Hepatocyte (in vitro differentiated cells): ENCODE results near the gene SEMG2. TPM values are rescaled to one million over a fixed set of nuclear protein-coding genes. Genes with fewer than 3 reads are reported as not detected.
A peak's percentile ranks its signal among the peaks of the same experiment; 100 is the strongest.

Experiments
- DNase-seq: peaks from one replicate; pipeline ENCODE4 v3.0.0-alpha.2; 2016; ENCODE audit warnings: low spot score
- H2AFZ ChIP-seq: fragments of 200-600 bp; sonication (generic); 2 replicates; pipeline ENCODE4 v1.6.0; 2016; ENCODE audit warnings: antibody characterized with exemption, mild to moderate bottlenecking
- H3K27ac ChIP-seq: fragments of 200-600 bp; sonication (generic); 2 replicates; pipeline ENCODE4 v1.5.1; 2016; ENCODE audit warnings: mild to moderate bottlenecking
- H3K27me3 ChIP-seq: fragments of 200-600 bp; sonication (generic); 2 replicates; pipeline ENCODE4 v1.6.1; 2016
- H3K36me3 ChIP-seq: fragments of 200-600 bp; sonication (generic); replicated peaks from 2 replicates; pipeline ENCODE4 v1.5.1; 2016; ENCODE audit warnings: low read depth; ENCODE audit not compliant: insufficient read depth
- H3K4me1 ChIP-seq: fragments of 200-600 bp; sonication (generic); 2 replicates; pipeline ENCODE4 v1.5.1; 2016; ENCODE audit warnings: mild to moderate bottlenecking, moderate library complexity; ENCODE audit not compliant: insufficient read depth
- H3K4me2 ChIP-seq: fragments of 200-600 bp; sonication (generic); 2 replicates; pipeline ENCODE4 v1.6.0; 2016
- H3K4me3 ChIP-seq: fragments of 200-600 bp; sonication (generic); 2 replicates; pipeline ENCODE4 v1.5.1; 2016; ENCODE audit warnings: mild to moderate bottlenecking
- H3K79me2 ChIP-seq: fragments of 200-600 bp; sonication (generic); 2 replicates; pipeline ENCODE4 v1.6.0; 2017; ENCODE audit warnings: mild to moderate bottlenecking
- H3K9me2 ChIP-seq: fragments of 200-600 bp; sonication (generic); replicated peaks from 2 replicates; pipeline ENCODE4 v1.6.0; 2017; ENCODE audit warnings: mild to moderate bottlenecking; ENCODE audit not compliant: insufficient read depth
- H3K9me3 ChIP-seq: fragments of 200-600 bp; sonication (generic); 2 replicates; pipeline ENCODE4 v1.5.1; 2016; ENCODE audit warnings: low read depth, mild to moderate bottlenecking
- H4K20me1 ChIP-seq: fragments of 200-600 bp; sonication (generic); 2 replicates; pipeline ENCODE4 v1.6.0; 2016; ENCODE audit warnings: mild to moderate bottlenecking; ENCODE audit not compliant: insufficient read depth, poor library complexity, severe bottlenecking
- EZH2 ChIP-seq: fragments of 200-600 bp; sonication (generic); IDR thresholded peaks from 2 replicates; pipeline ENCODE4 v1.6.1; 2016; ENCODE audit warnings: antibody characterized with exemption, mild to moderate bottlenecking, borderline replicate concordance
- EZH2phosphoT487 ChIP-seq: fragments of 200-600 bp; sonication (generic); IDR thresholded peaks from one replicate; pipeline ENCODE4 v1.6.1; 2018; ENCODE audit warnings: antibody characterized with exemption, mild to moderate bottlenecking, low read depth, moderate library complexity; ENCODE audit not compliant: unreplicated experiment, severe bottlenecking
- WGBS: methylation state at CpG from one replicate; pipeline ENCODE4 v1.1.6; 2016; ENCODE audit warnings: low lambda C conversion rate; ENCODE audit errors: missing lambda C conversion rate; 5-methylcytosine and 5-hydroxymethylcytosine counted together
- polyA plus RNA-seq: library from polyadenylated mRNA; unstranded; fragments of >200 nt; fragmentation: Nextera tagmentation; extraction: Ambion mirVana; gene quantifications from 2 replicates; pipeline ENCODE4 v1.2.1, GENCODE V29; 2016
- total RNA-seq: library from RNA; depleted of rRNA; stranded (reverse); fragments of >200 nt; gene quantifications from 2 replicates; pipeline ENCODE4 v1.2.3, GENCODE V29; 2014
- TF ChIP-seq, protein P1 (sequence below): fragments of 200-600 bp; sonication (generic); IDR thresholded peaks from 2 replicates; pipeline ENCODE4 v1.5.1; 2016; ENCODE audit warnings: antibody characterized with exemption, mild to moderate bottlenecking; ENCODE audit not compliant: poor library complexity

Gene SEMG2
- total and polyA plus RNA-seq, 2 experiments from 2014 or later = not detected

DNA sequence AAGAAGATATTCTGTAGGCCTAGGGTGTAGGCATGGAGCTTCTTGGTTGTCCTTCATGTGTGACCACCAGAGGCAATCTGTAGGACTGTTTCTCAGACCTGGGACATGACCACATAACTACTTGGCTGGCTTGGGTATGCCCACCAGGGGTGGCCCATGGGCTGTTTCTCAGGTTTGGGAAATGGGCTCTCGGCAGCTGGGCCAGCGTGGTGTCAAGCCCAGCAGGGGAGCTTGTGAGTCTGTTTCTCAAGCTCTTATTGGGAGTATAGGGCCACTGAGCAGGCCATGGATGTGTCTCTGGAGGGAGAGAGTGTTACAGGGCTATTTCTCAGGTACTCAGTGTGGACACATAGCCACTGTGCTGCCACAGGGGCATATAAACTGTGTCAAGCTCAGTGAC, 2.5 kb upstream of the SEMG2 start:
- Histone ChIP-seq H3K4me3 (no peak overlapping the region), H4K20me1 (no peaks in the 10 kb centered on the region), H3K4me2 (no peak overlapping the region), H3K27ac (no peak overlapping the region), H3K79me2 (no peaks in the 10 kb centered on the region), H3K36me3 (no peaks in the 10 kb centered on the region), H3K27me3 (peaks cover 15% of the 10 kb centered on the region), H3K9me3 (no peaks in the 10 kb centered on the region), H2AFZ (no peak overlapping the region), H3K9me2 (no peaks in the 10 kb centered on the region), H3K4me1 (no peaks in the 10 kb centered on the region)
- WGBS = 85% methylated on average over 2 of the region's 2 CpGs
- no peak for DNase-seq
- TF ChIP-seq EZH2 (no peak), EZH2phosphoT487 (no peak)
- TF ChIP-seq, protein P1, sequence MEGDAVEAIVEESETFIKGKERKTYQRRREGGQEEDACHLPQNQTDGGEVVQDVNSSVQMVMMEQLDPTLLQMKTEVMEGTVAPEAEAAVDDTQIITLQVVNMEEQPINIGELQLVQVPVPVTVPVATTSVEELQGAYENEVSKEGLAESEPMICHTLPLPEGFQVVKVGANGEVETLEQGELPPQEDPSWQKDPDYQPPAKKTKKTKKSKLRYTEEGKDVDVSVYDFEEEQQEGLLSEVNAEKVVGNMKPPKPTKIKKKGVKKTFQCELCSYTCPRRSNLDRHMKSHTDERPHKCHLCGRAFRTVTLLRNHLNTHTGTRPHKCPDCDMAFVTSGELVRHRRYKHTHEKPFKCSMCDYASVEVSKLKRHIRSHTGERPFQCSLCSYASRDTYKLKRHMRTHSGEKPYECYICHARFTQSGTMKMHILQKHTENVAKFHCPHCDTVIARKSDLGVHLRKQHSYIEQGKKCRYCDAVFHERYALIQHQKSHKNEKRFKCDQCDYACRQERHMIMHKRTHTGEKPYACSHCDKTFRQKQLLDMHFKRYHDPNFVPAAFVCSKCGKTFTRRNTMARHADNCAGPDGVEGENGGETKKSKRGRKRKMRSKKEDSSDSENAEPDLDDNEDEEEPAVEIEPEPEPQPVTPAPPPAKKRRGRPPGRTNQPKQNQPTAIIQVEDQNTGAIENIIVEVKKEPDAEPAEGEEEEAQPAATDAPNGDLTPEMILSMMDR = no peak

GRCh38 chr20:45223136-45223535, 2.0 kb downstream of the SEMG2 start:
- H3K27ac ChIP-seq = no peak overlapping the region
- H3K36me3 ChIP-seq = no peaks in the 10 kb centered on the region
- no peak for DNase-seq
- no peak overlapping the region for H3K4me2 ChIP-seq
- no peaks in the 10 kb centered on the region for H4K20me1 ChIP-seq
- no peaks in the 10 kb centered on the region for H3K79me2 ChIP-seq
- no peak overlapping the region for H2AFZ ChIP-seq
- H3K9me3 ChIP-seq = no peaks in the 10 kb centered on the region
- no peaks in the 10 kb centered on the region for H3K4me1 ChIP-seq
- H3K9me2 ChIP-seq = no peaks in the 10 kb centered on the region
- no peak overlapping the region for H3K4me3 ChIP-seq
- TF ChIP-seq, protein P1 = no peak
- TF ChIP-seq EZH2 (no peak), EZH2phosphoT487 (no peak)
- H3K27me3 ChIP-seq = peaks cover 40% of the 10 kb centered on the region

DNA sequence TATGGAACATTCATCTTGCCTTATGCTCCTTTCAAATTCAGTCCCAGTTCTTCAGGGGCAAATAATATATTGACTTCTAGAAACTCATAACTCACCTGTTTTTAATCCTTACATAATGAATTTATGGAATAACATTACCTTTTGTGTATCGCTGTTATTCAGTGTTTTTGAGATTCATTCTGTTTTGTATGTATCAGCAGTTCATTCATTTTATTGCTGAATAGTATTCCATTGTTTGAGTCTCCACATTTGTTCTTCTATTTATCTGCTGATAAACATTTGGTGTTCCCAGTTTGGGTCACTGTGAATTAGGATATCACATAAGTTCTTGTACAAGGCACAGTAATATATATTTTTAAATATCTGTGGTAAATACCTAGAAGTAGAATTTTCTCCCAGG, 5.1 kb downstream of the SEMG2 start:
- Histone ChIP-seq H4K20me1 (no peaks in the 10 kb centered on the region), H3K79me2 (no peaks in the 10 kb centered on the region), H3K9me3 (no peaks in the 10 kb centered on the region), H2AFZ (no peak overlapping the region), H3K4me2 (no peak overlapping the region), H3K27me3 (peaks cover 38% of the 10 kb centered on the region), H3K27ac (no peak overlapping the region), H3K9me2 (no peaks in the 10 kb centered on the region), H3K36me3 (no peaks in the 10 kb centered on the region), H3K4me3 (no peak overlapping the region), H3K4me1 (no peaks in the 10 kb centered on the region)
- TF ChIP-seq, protein P1 = no peak
- no peak for TF ChIP-seq EZH2phosphoT487
- no peak for TF ChIP-seq EZH2
- WGBS = 87% methylated on average over 1 of the region's 1 CpG
- no peak for DNase-seq

GRCh38 chr20:45229264-45230056, 8.3 kb downstream of the SEMG2 start:
- TF ChIP-seq EZH2phosphoT487 = no peak
- TF ChIP-seq, protein P1 = peak; percentile 36
- no peak overlapping the region for H2AFZ ChIP-seq
- H3K27ac ChIP-seq = no peak overlapping the region
- no peaks in the 10 kb centered on the region for H3K4me1 ChIP-seq
- no peak overlapping the region for H3K4me3 ChIP-seq
- H4K20me1 ChIP-seq = no peaks in the 10 kb centered on the region
- no peaks in the 10 kb centered on the region for H3K9me3 ChIP-seq
- 69% methylated on average over 18 of the region's 18 CpGs for WGBS
- H3K79me2 ChIP-seq = no peaks in the 10 kb centered on the region
- DNase-seq = peak; percentile 46
- H3K4me2 ChIP-seq = no peak overlapping the region
- no peaks in the 10 kb centered on the region for H3K9me2 ChIP-seq
- H3K27me3 ChIP-seq = peaks cover 24% of the 10 kb centered on the region
- no peaks in the 10 kb centered on the region for H3K36me3 ChIP-seq
